NT2/D1 (cell line): ENCODE results near the gene FOXJ2.

ENCODE experiments used
- YY1 ChIP-seq: IDR thresholded peaks from 2 replicates; pipeline ENCODE4 v1.6.1; 2011; ENCODE audit not compliant: insufficient read length, insufficient read depth
- ZNF274 ChIP-seq: IDR thresholded peaks from 2 replicates; pipeline ENCODE4 v1.6.1; 2011; ENCODE audit warnings: mild to moderate bottlenecking, low read depth, low read length

DNA sequence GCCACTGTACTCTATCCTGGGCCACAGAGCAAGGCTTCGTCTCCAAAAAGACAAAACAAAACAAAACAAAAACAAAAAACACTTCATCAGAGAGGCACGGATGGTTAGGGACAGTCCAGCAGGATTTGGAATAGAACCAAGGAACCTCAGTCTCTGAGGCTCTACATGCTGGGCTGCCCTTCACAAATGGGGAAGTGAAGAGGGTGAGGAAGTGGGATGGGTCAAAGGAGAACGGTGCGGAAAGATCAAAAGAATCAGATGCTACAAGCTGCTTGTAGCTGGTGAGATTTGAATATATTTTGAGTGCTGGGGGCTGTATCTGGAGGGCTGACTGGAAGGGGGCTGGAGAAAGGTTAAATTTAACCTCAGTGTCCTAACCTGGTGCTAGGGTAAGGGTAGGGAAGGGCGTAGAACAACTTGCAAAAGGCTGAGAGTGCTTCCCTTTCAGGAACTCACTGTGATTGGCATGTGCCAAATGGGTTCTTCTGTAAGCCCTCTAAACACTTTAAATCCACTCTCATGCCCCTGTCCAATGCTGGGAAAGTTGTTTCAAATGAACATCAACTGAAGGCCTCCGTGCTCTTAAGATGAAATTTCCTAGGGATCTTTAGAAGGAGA, 4.6 kb downstream of the FOXJ2 start:
- TF ChIP-seq YY1: no peak
- TF ChIP-seq ZNF274: no peak
